Measurements from ENCODE around the gene TUBGCP4.

The TUBGCP4 gene

GRCh38 chr15:43410572-43411214 lies 39.8 kb downstream of the TUBGCP4 start:
- no peak overlapping the region for H3K4me3 ChIP-seq (ENCODE audit: low read depth, low read length)
- H3K4me1 ChIP-seq (ENCODE audit: control insufficient read depth, insufficient read depth, low read length): no peaks in the 10 kb centered on the region
- no peaks in the 10 kb centered on the region for H3K9me3 ChIP-seq (ENCODE audit: control insufficient read depth, insufficient read depth, low read depth, low read length)
- POLR2A ChIA-PET: no interaction called here
- H3K36me3 ChIP-seq (ENCODE audit: control insufficient read depth in 2 of 2, insufficient read depth in 1 of 2, low read length in 2 of 2): peaks cover 21 to 77% of the 10 kb centered on the region in 2 experiments; a peak in 2 of 3 replicates
- no peak for TF ChIP-seq CTCF (tag by site-specific recombination; IDR thresholded peaks at IDR 0.05)
- no peak for TF ChIP-seq ZNF544 (tag by site-specific recombination; IDR thresholded peaks at IDR 0.05)
- no peak for TF ChIP-seq TRIM28 (IDR thresholded peaks at IDR 0.05; ENCODE audit: borderline replicate concordance, low read length)
- no peak for TF ChIP-seq ZSCAN23 (tag by site-specific recombination; IDR thresholded peaks at IDR 0.05)
- no peak for TF ChIP-seq ZNF521 (tag by site-specific recombination; IDR thresholded peaks at IDR 0.05)
- TF ChIP-seq ZNF785 (tag by site-specific recombination; IDR thresholded peaks at IDR 0.05): no peak
- CTCF ChIA-PET: interaction anchor here (0.7 kb wide), 1 partner anchor 345 kb away, joined by 3 read pairs; no protein-coding TSS in a partner anchor
- no peak overlapping the region for H3K27ac ChIP-seq (ENCODE audit: extremely low read depth, low read depth, low read length)

GRCh38 chr15:43412096-43412495 lies 41.2 kb downstream of the TUBGCP4 start:
- Histone ChIP-seq H3K4me3 (ENCODE audit: low read depth, low read length) (no peak overlapping the region), H3K27ac (ENCODE audit: extremely low read depth, low read depth, low read length) (no peak overlapping the region), H3K36me3 (ENCODE audit: control insufficient read depth in 2 of 2, insufficient read depth in 1 of 2, low read length in 2 of 2) (peaks cover 18 to 78% of the 10 kb centered on the region in 2 experiments; a peak in 2 of 3 replicates), H3K4me1 (ENCODE audit: control insufficient read depth, insufficient read depth, low read length) (no peaks in the 10 kb centered on the region), H3K9me3 (ENCODE audit: control insufficient read depth, insufficient read depth, low read depth, low read length) (no peaks in the 10 kb centered on the region)
- POLR2A ChIA-PET: no interaction called here
- CTCF ChIA-PET: no interaction called here
- no peak for TF ChIP-seq ZNF433 (tag by site-specific recombination; IDR thresholded peaks at IDR 0.05; ENCODE audit: low read depth)
- no peak for TF ChIP-seq ZNF16 (tag by site-specific recombination; IDR thresholded peaks at IDR 0.05; ENCODE audit: low read depth)

DNA sequence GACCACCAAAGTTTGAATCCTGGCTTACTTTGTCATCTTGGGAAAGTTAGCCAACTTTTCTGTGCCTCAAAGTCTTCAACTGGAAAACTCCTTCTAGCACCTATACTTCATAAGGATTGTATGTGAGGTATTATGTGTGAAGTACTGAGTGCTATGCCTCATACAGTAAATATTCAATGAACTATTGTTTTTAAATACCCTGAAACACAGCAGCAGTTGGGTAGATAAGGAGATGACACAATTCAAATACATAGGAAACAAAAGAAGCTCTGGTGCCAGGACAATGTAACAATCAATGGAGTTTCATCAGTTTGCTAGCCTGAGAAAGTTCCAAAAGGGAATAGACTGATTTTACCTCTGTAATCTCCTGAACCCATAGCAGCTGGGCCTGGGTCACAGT lies 43.3 kb downstream of the TUBGCP4 start:
- TF ChIP-seq ZNF157 (tag by site-specific recombination; IDR thresholded peaks at IDR 0.05) (no peak), WT1 (tag by site-specific recombination; IDR thresholded peaks at IDR 0.05) (no peak), ZNF169 (tag by site-specific recombination; IDR thresholded peaks at IDR 0.05) (no peak), SP7 (tag by site-specific recombination; IDR thresholded peaks at IDR 0.05) (no peak), ZSCAN30 (tag by site-specific recombination; IDR thresholded peaks at IDR 0.05) (no peak), ZNF366 (tag by site-specific recombination; conservative IDR thresholded peaks at IDR 0.05) (no peak), ZNF600 (tag by site-specific recombination; IDR thresholded peaks at IDR 0.05) (no peak), ZNF18 (tag by site-specific recombination; IDR thresholded peaks at IDR 0.05) (no peak), ZNF2 (tag by site-specific recombination; IDR thresholded peaks at IDR 0.05) (no peak), PRDM1 (tag by site-specific recombination; IDR thresholded peaks at IDR 0.05) (no peak), ZNF776 (tag by site-specific recombination; IDR thresholded peaks at IDR 0.05; ENCODE audit: borderline replicate concordance) (no peak), ZBTB17 (tag by site-specific recombination; IDR thresholded peaks at IDR 0.05) (no peak), ZNF664 (tag by site-specific recombination; IDR thresholded peaks at IDR 0.05) (no peak), KLF8 (tag by site-specific recombination; IDR thresholded peaks at IDR 0.05) (no peak), ZNF211 (tag by site-specific recombination; IDR thresholded peaks at IDR 0.05; ENCODE audit: low read depth) (no peak)
- TF ChIP-seq, protein P1, sequence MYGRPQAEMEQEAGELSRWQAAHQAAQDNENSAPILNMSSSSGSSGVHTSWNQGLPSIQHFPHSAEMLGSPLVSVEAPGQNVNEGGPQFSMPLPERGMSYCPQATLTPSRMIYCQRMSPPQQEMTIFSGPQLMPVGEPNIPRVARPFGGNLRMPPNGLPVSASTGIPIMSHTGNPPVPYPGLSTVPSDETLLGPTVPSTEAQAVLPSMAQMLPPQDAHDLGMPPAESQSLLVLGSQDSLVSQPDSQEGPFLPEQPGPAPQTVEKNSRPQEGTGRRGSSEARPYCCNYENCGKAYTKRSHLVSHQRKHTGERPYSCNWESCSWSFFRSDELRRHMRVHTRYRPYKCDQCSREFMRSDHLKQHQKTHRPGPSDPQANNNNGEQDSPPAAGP (tag by site-specific recombination; IDR thresholded peaks at IDR 0.05): no peak
- ChIA-PET POLR2A (no interaction called here), CTCF (interaction anchor here (0.7 kb wide), 1 partner anchor 97 kb away, joined by 4 read pairs; no protein-coding TSS in a partner anchor)
- Histone ChIP-seq H3K4me1 (ENCODE audit: control insufficient read depth, insufficient read depth, low read length) (no peaks in the 10 kb centered on the region), H3K4me3 (ENCODE audit: low read depth, low read length) (no peak overlapping the region), H3K9me3 (ENCODE audit: control insufficient read depth, insufficient read depth, low read depth, low read length) (no peaks in the 10 kb centered on the region), H3K36me3 (ENCODE audit: control insufficient read depth in 2 of 2, insufficient read depth in 1 of 2, low read length in 2 of 2) (peaks cover 8 to 64% of the 10 kb centered on the region in 2 experiments; a peak in 2 of 3 replicates), H3K27ac (ENCODE audit: extremely low read depth, low read depth, low read length) (no peak overlapping the region)

Data from HEK293 (cell line).